Measurements from ENCODE around the gene TRAF1.

The TRAF1 gene

GRCh38 chr9:120901755-120902568, 24.6 kb downstream of the TRAF1 start:
- Histone ChIP-seq H3K36me3 (ENCODE audit: control insufficient read depth, insufficient read depth, low read length, severe bottlenecking) (no peaks in the 10 kb centered on the region), H3K27me3 (replicated peaks; ENCODE audit: control insufficient read depth, insufficient read depth, low read length) (peaks cover 21% of the 10 kb centered on the region), H3K9me3 (ENCODE audit: control insufficient read depth, low read length) (no peaks in the 10 kb centered on the region), H3K4me1 (ENCODE audit: control insufficient read depth, insufficient read depth, low read length) (no peaks in the 10 kb centered on the region), H3K4me3 (ENCODE audit: low read length) (no peak overlapping the region), H3K9ac (ENCODE audit: low read length) (no peak overlapping the region)
- no peak for DNase-seq (ENCODE audit: low read depth)

GRCh38 chr9:120900824-120901223, 25.8 kb downstream of the TRAF1 start:
- DNase-seq (ENCODE audit: low read depth): no peak
- H3K4me1 ChIP-seq (ENCODE audit: control insufficient read depth, insufficient read depth, low read length): no peaks in the 10 kb centered on the region
- no peaks in the 10 kb centered on the region for H3K9me3 ChIP-seq (ENCODE audit: control insufficient read depth, low read length)
- peaks cover 21% of the 10 kb centered on the region for H3K27me3 ChIP-seq (replicated peaks; ENCODE audit: control insufficient read depth, insufficient read depth, low read length)
- H3K36me3 ChIP-seq (ENCODE audit: control insufficient read depth, insufficient read depth, low read length, severe bottlenecking): no peaks in the 10 kb centered on the region
- no peak overlapping the region for H3K4me3 ChIP-seq (ENCODE audit: low read length)
- H3K9ac ChIP-seq (ENCODE audit: low read length): no peak overlapping the region

GRCh38 chr9:120899490-120900068, 27.0 kb downstream of the TRAF1 start:
- H3K9me3 ChIP-seq (ENCODE audit: control insufficient read depth, low read length): no peaks in the 10 kb centered on the region
- peaks cover 6% of the 10 kb centered on the region for H3K4me1 ChIP-seq (ENCODE audit: control insufficient read depth, insufficient read depth, low read length)
- H3K9ac ChIP-seq (ENCODE audit: low read length): no peak overlapping the region
- H3K27me3 ChIP-seq (replicated peaks; ENCODE audit: control insufficient read depth, insufficient read depth, low read length): peaks cover 21% of the 10 kb centered on the region
- H3K36me3 ChIP-seq (ENCODE audit: control insufficient read depth, insufficient read depth, low read length, severe bottlenecking): no peaks in the 10 kb centered on the region
- H3K4me3 ChIP-seq (ENCODE audit: low read length): no peak overlapping the region
- DNase-seq (ENCODE audit: low read depth): no peak

- Histone ChIP-seq H3K27me3 (replicated peaks; ENCODE audit: control insufficient read depth, insufficient read depth, low read length) (peaks cover 21% of the 10 kb centered on the region), H3K4me3 (ENCODE audit: low read length) (no peak overlapping the region), H3K36me3 (ENCODE audit: control insufficient read depth, insufficient read depth, low read length, severe bottlenecking) (no peaks in the 10 kb centered on the region), H3K9ac (ENCODE audit: low read length) (no peak overlapping the region), H3K4me1 (ENCODE audit: control insufficient read depth, insufficient read depth, low read length) (peaks cover 6% of the 10 kb centered on the region), H3K9me3 (ENCODE audit: control insufficient read depth, low read length) (no peaks in the 10 kb centered on the region)
- no peak for DNase-seq (ENCODE audit: low read depth)
These were observed 28.2 kb downstream of the TRAF1 start for GRCh38 chr9:120898396-120898795.

GRCh38 chr9:120895951-120896350, 30.6 kb downstream of the TRAF1 start:
- Histone ChIP-seq H3K4me1 (ENCODE audit: control insufficient read depth, insufficient read depth, low read length) (peaks cover 6% of the 10 kb centered on the region), H3K9me3 (ENCODE audit: control insufficient read depth, low read length) (no peaks in the 10 kb centered on the region), H3K4me3 (ENCODE audit: low read length) (no peak overlapping the region), H3K9ac (ENCODE audit: low read length) (no peak overlapping the region), H3K27me3 (replicated peaks; ENCODE audit: control insufficient read depth, insufficient read depth, low read length) (peaks cover 12% of the 10 kb centered on the region), H3K36me3 (ENCODE audit: control insufficient read depth, insufficient read depth, low read length, severe bottlenecking) (no peaks in the 10 kb centered on the region)
- DNase-seq (ENCODE audit: low read depth): no peak

GRCh38 chr9:120894321-120895148, 32.1 kb downstream of the TRAF1 start:
- no peak for DNase-seq (ENCODE audit: low read depth)
- peak overlapping the region; percentile 64 for H3K9ac ChIP-seq (ENCODE audit: low read length)

GRCh38 chr9:120893611-120894307, 32.8 kb downstream of the TRAF1 start:
- no peaks in the 10 kb centered on the region for H3K27me3 ChIP-seq (replicated peaks; ENCODE audit: control insufficient read depth, insufficient read depth, low read length)
- no peak for DNase-seq (ENCODE audit: low read depth)
- peaks cover 14% of the 10 kb centered on the region for H3K4me1 ChIP-seq (ENCODE audit: control insufficient read depth, insufficient read depth, low read length)
- H3K36me3 ChIP-seq (ENCODE audit: control insufficient read depth, insufficient read depth, low read length, severe bottlenecking): no peaks in the 10 kb centered on the region
- peak overlapping the region; percentile 64 for H3K9ac ChIP-seq (ENCODE audit: low read length)
- no peaks in the 10 kb centered on the region for H3K9me3 ChIP-seq (ENCODE audit: control insufficient read depth, low read length)
- H3K4me3 ChIP-seq (ENCODE audit: low read length): no peak overlapping the region

More at GRCh38 chr9:120894321-120895148, 32.1 kb downstream of the TRAF1 start:
- H3K4me3 ChIP-seq (ENCODE audit: low read length): peak overlapping the region; percentile 68
- no peaks in the 10 kb centered on the region for H3K9me3 ChIP-seq (ENCODE audit: control insufficient read depth, low read length)
- H3K27me3 ChIP-seq (replicated peaks; ENCODE audit: control insufficient read depth, insufficient read depth, low read length): peaks cover 2% of the 10 kb centered on the region
- H3K36me3 ChIP-seq (ENCODE audit: control insufficient read depth, insufficient read depth, low read length, severe bottlenecking): no peaks in the 10 kb centered on the region
- peaks cover 14% of the 10 kb centered on the region for H3K4me1 ChIP-seq (ENCODE audit: control insufficient read depth, insufficient read depth, low read length)

- Histone ChIP-seq H3K9me3 (ENCODE audit: control insufficient read depth, low read length) (no peaks in the 10 kb centered on the region), H3K4me3 (ENCODE audit: low read length) (no peak overlapping the region), H3K9ac (ENCODE audit: low read length) (no peak overlapping the region), H3K36me3 (ENCODE audit: control insufficient read depth, insufficient read depth, low read length, severe bottlenecking) (no peaks in the 10 kb centered on the region), H3K4me1 (ENCODE audit: control insufficient read depth, insufficient read depth, low read length) (peaks cover 14% of the 10 kb centered on the region), H3K27me3 (replicated peaks; ENCODE audit: control insufficient read depth, insufficient read depth, low read length) (no peaks in the 10 kb centered on the region)
- DNase-seq (ENCODE audit: low read depth): no peak
These were observed 33.6 kb downstream of the TRAF1 start for GRCh38 chr9:120892748-120893610.

GRCh38 chr9:120891884-120892747, 34.5 kb downstream of the TRAF1 start:
- no peak overlapping the region for H3K4me3 ChIP-seq (ENCODE audit: low read length)
- no peaks in the 10 kb centered on the region for H3K27me3 ChIP-seq (replicated peaks; ENCODE audit: control insufficient read depth, insufficient read depth, low read length)
- no peak for DNase-seq (ENCODE audit: low read depth)
- peaks cover 14% of the 10 kb centered on the region for H3K4me1 ChIP-seq (ENCODE audit: control insufficient read depth, insufficient read depth, low read length)
- no peak overlapping the region for H3K9ac ChIP-seq (ENCODE audit: low read length)
- no peaks in the 10 kb centered on the region for H3K9me3 ChIP-seq (ENCODE audit: control insufficient read depth, low read length)
- no peaks in the 10 kb centered on the region for H3K36me3 ChIP-seq (ENCODE audit: control insufficient read depth, insufficient read depth, low read length, severe bottlenecking)

Measured in adipocyte (in vitro differentiated cells).